Epithelial cell of esophagus (primary cell): ENCODE measurements around the gene BTBD3.

Source experiments
- DNase-seq: peaks from one replicate; pipeline ENCODE4 v3.0.0; 2010; ENCODE audit warnings: low read depth
- H3K4me3 ChIP-seq: 2 replicates; pipeline ENCODE4 v1.5.1; 2011; ENCODE audit warnings: mild to moderate bottlenecking, low read length, control low read depth
- TF ChIP-seq, protein P1 (sequence below): IDR thresholded peaks from 2 replicates; pipeline ENCODE4 v1.5.1; 2011; ENCODE audit warnings: low read depth, mild to moderate bottlenecking, low read length, control low read depth, inconsistent platforms; ENCODE audit not compliant: insufficient read depth; ENCODE audit errors: missing control alignments

Gene BTBD3

DNA sequence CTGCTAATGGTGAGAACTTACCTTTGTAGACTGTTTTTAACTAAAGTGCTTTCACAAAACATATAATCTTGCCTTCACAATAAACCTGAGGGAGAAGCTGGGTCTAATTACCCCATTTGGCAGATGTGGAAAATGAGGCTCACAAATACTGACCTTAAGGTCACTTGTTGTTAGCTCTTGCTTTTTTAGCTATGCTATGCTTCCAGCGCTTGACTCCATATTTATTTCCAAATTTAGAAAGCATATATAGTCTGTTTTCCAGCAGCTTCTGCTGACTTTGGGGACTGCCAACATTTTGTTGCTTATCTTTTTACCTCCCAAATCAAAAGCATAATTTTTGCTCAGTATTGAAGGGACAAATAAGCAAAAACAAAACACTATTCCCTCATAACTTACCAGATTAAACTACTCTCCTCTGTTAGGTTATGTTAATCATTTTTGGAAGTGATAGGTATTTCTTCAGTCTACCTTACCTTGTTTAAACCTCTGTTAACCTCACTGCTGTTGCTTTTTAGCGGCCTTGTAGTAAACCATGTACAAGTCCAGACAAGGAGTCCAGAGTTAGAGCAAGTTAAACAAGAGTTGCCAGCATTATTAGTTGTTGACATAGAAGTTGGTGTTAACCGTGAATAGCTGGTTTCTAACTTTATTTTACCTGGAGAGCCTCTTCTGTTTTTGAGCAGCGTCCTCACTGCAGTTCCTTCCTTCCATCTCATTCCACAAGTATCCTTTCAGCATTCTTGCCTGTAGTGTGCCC, 4.9 kb upstream of the BTBD3 start:
- H3K4me3 ChIP-seq = peak overlapping the region; percentile 7
- TF ChIP-seq, protein P1, sequence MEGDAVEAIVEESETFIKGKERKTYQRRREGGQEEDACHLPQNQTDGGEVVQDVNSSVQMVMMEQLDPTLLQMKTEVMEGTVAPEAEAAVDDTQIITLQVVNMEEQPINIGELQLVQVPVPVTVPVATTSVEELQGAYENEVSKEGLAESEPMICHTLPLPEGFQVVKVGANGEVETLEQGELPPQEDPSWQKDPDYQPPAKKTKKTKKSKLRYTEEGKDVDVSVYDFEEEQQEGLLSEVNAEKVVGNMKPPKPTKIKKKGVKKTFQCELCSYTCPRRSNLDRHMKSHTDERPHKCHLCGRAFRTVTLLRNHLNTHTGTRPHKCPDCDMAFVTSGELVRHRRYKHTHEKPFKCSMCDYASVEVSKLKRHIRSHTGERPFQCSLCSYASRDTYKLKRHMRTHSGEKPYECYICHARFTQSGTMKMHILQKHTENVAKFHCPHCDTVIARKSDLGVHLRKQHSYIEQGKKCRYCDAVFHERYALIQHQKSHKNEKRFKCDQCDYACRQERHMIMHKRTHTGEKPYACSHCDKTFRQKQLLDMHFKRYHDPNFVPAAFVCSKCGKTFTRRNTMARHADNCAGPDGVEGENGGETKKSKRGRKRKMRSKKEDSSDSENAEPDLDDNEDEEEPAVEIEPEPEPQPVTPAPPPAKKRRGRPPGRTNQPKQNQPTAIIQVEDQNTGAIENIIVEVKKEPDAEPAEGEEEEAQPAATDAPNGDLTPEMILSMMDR = no peak
- DNase-seq = peak; percentile 86

- peak overlapping the region; percentile 32 for H3K4me3 ChIP-seq
- TF ChIP-seq, protein P1 = no peak
- DNase-seq = no peak
Observed at GRCh38 chr20:11918391-11918845, 725 bp downstream of the BTBD3 start.

DNA sequence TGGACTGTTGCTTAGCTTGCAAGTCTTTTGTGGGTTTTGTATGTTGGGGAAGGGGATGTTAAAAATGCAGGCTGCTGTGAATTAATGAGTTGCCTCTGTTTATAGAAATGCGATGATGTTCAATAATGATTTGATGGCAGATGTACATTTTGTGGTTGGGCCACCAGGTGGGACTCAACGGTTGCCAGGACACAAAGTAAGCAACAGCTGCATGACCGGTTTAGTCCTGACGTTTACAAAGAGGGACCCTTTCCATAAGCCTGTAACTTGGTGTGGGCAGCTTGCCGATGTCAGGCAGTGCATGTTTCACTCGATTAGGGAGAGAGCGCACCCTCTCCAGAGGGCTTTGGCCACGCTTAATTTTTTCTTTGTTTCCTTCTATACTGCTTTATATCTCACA, 1.3 kb downstream of the BTBD3 start:
- no peak overlapping the region for H3K4me3 ChIP-seq
- TF ChIP-seq, protein P1 = no peak
- no peak for DNase-seq

GRCh38 chr20:11919581-11919980, 1.9 kb downstream of the BTBD3 start:
- TF ChIP-seq, protein P1 = no peak
- no peak for DNase-seq
- no peak overlapping the region for H3K4me3 ChIP-seq

- no peak for DNase-seq
- TF ChIP-seq, protein P1 = no peak
- no peak overlapping the region for H3K4me3 ChIP-seq
Observed at GRCh38 chr20:11920083-11920482, 2.4 kb downstream of the BTBD3 start.

DNA sequence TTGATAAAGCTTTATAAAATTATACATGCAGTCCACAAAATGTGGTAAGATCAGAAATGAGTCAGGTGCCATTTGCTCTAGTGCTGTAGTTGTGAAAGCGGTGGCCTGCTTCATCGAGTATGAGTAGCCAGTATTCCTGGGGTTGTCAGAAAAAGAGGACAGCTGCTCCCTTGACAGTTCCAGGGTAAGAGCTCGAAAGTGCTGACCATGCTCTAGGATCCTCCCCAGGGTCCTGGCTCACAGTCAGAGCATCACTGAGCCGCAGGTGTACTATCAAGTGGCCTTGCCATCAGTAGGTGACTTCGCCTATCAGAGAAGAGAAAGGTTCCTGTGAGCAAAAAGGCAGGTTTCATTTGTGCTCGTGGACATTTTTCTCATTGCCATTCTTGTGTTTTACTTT, 3.6 kb downstream of the BTBD3 start:
- DNase-seq = peak; percentile 24
- TF ChIP-seq, protein P1 = no peak
- no peak overlapping the region for H3K4me3 ChIP-seq

DNA sequence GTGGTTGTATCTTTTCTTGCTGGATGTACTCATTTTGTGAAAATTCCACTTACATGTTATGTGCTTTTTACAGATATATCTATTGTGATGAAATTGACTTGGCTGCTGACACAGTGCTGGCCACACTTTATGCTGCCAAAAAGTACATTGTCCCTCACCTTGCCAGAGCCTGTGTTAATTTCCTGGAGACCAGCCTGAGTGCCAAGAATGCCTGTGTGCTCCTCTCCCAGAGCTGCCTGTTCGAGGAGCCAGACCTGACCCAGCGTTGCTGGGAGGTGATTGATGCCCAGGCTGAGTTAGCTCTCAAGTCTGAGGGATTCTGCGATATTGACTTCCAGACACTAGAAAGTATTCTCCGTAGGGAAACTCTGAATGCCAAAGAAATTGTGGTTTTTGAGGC, 4.9 kb downstream of the BTBD3 start:
- no peak overlapping the region for H3K4me3 ChIP-seq
- TF ChIP-seq, protein P1 = no peak
- DNase-seq = no peak
